Embryonic facial prominence (tissue), 1 donor: ENCODE data around the gene HMGN1.

Experiments used
- DNase-seq: peaks from one replicate; pipeline ENCODE4 v3.0.0-alpha.2; 2016; ENCODE audit errors: extremely low spot score

Gene HMGN1

DNA sequence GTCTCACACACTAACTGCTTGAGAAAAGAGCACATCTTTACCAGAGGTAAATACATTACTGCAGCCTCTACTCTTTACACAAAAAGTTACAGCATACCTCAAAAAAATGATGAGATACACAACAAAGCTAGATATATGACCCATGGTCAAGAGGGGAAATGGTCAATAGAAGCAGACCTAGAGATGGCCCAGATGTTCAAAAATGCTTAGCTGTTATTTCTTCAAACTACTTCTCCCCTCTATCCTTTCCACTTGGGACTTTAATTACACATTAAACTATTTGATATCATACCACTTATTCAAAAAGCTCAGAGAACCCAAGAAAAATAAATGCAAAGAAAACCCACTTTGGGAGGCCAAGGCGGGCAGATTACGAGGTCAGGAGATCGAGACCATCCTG is 48.3 kb downstream of the HMGN1 start:
- no peak for DNase-seq

DNA sequence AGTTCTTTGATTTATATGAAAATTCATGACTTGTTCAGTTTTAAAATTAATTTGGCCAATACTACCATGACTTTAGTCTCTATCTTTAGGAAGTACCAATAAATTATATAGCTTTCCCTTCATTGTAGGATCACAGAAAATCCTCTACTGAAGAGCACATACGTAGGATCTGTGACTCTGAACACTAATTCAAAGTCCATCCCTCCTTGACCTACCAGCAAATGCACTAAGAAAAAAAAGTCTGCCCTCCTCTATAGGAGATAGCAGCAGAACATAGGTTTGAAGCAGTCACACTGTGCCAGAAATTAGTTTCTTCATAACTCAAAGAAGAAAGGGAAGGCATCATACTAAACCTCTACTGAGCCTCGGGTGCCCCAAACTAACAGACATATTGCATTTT is 52.0 kb downstream of the HMGN1 start:
- no peak for DNase-seq
